Measurements from ENCODE around the gene PLP1. TPM values are rescaled to one million over a fixed set of nuclear protein-coding genes. Genes with fewer than 3 reads are reported as not detected.

The PLP1 gene
- total and polyA plus RNA-seq, 2 of the 8 experiments (the other 6 are each of a cell fraction or from before 2014, with no cell fraction given) = 49.2 to 218 TPM

GRCh38 chrX:103779141-103779789 is 2.6 kb downstream of the PLP1 start:
- Histone ChIP-seq H4K5ac (ENCODE audit: insufficient read length, low read depth, low read length) (no peak overlapping the region), H3K36me3 (ENCODE audit: control insufficient read depth in 2 of 4, insufficient read depth in 4 of 4, low read length in 3 of 4) (peaks cover 0 to 55% (median 15%) of the 10 kb centered on the region in 4 experiments; a peak in 7 of 8 replicates), H3K4me2 (ENCODE audit: insufficient read depth in 1 of 2, low read depth in 2 of 2, low read length in 2 of 2) (no peak overlapping the region), H3K4me1 (replicated peaks in 1 of 4; ENCODE audit: control insufficient read depth in 3 of 4, insufficient read depth in 4 of 4, low read length in 3 of 4) (no peaks in the 10 kb centered on the region; a peak in 1 of 7 replicates), H4K20me1 (replicated peaks in 1 of 2; ENCODE audit: control insufficient read depth in 1 of 2, insufficient read depth in 2 of 2, low read length in 2 of 2) (no peaks in the 10 kb centered on the region), H3K23me2 (ENCODE audit: low read depth, low read length) (no peaks in the 10 kb centered on the region), H3K27ac (ENCODE audit: low read depth, low read length) (no peak overlapping the region), H2AFZ (ENCODE audit: low read length) (no peak overlapping the region), H3K23ac (ENCODE audit: insufficient read length) (no peak overlapping the region), H3K18ac (ENCODE audit: extremely low read depth, low read length) (no peak overlapping the region), H2BK120ac (replicated peaks; ENCODE audit: low read depth, low read length) (no peak overlapping the region), H3K56ac (replicated peaks; ENCODE audit: insufficient read length, low read depth, low read length) (no peak overlapping the region), H2BK12ac (ENCODE audit: low read depth, low read length) (no peak overlapping the region), H4K8ac (ENCODE audit: extremely low read depth, insufficient read depth, low read length) (no peak overlapping the region), H3K14ac (ENCODE audit: insufficient read length) (no peak overlapping the region), H2BK15ac (ENCODE audit: low read length) (no peak overlapping the region), H3K4ac (replicated peaks; ENCODE audit: insufficient read length, low read depth, low read length) (no peak overlapping the region), H3K9ac (replicated peaks in 1 of 4; ENCODE audit: extremely low read depth in 1 of 4, low read depth in 3 of 4, low read length in 3 of 4) (no peak overlapping the region), H3K79me2 (ENCODE audit: control insufficient read depth in 1 of 2, insufficient read depth in 2 of 2, low read length in 2 of 2) (no peaks in the 10 kb centered on the region), H2AK5ac (ENCODE audit: low read depth, low read length) (no peak overlapping the region), H4K91ac (replicated peaks; ENCODE audit: insufficient read length, low read length) (no peak overlapping the region), H3K27me3 (replicated peaks in 1 of 4; ENCODE audit: control insufficient read depth in 3 of 4, extremely low read depth in 1 of 4, insufficient read depth in 3 of 4, low read length in 3 of 4) (no peaks in the 10 kb centered on the region), H3K9me3 (ENCODE audit: insufficient read depth in 2 of 2, low read depth in 1 of 2, low read length in 1 of 2) (no peaks in the 10 kb centered on the region), H2BK20ac (ENCODE audit: low read length) (no peak overlapping the region), H3K79me1 (ENCODE audit: low read depth, low read length) (no peaks in the 10 kb centered on the region; the same call in 1 of the 2 replicates), H3K4me3 (ENCODE audit: extremely low read depth in 1 of 4, insufficient read depth in 2 of 4, low read depth in 3 of 4, low read length in 4 of 4) (no peak overlapping the region), H2BK5ac (ENCODE audit: low read depth, low read length) (no peak overlapping the region)
- ChIA-PET CTCF (ENCODE audit: partially characterized antibody) (interaction anchor here (1.5 kb wide), 1 partner anchor 40 kb away, joined by 3 read pairs; no protein-coding TSS in a partner anchor), POLR2A (ENCODE audit: partially characterized antibody) (interaction anchor here (1.1 to 2.0 kb wide), 2 partner anchors 9 to 20 kb away, joined by 3 to 9 read pairs; no protein-coding TSS in a partner anchor)
- no peak for DNase-seq (ENCODE audit: low read depth in 1 of 2, low spot score in 2 of 2)
- WGBS, 2 experiments (ENCODE audit: extremely low coverage in 1 of 2, insufficient coverage in 1 of 2, insufficient read length in 1 of 2, insufficient replicate concordance in 2 of 2, low coverage in 1 of 2, low lambda C conversion rate in 2 of 2, missing lambda C conversion rate in 1 of 2) = 91% methylated on average over 6 of the region's 6 CpGs; no CpG with 5 or more reads in 1 of the 2 experiments
- no peak for FAIRE-seq
- TF ChIP-seq RAD21 (IDR thresholded peaks at IDR 0.05 in 1 of 2, conservative IDR thresholded peaks at IDR 0.05 in 1 of 2; ENCODE audit: low read depth in 2 of 2, low read length in 2 of 2) (no peak), SRF (IDR thresholded peaks at IDR 0.05; ENCODE audit: low read depth, low read length) (no peak), ASH2L (IDR thresholded peaks at IDR 0.05; ENCODE audit: low read length) (no peak), SP2 (IDR thresholded peaks at IDR 0.05; ENCODE audit: low read length) (no peak), CEBPB (IDR thresholded peaks at IDR 0.05; ENCODE audit: low read depth, low read length) (no peak), EP300 (IDR thresholded peaks at IDR 0.05; ENCODE audit: borderline replicate concordance in 1 of 2, low read depth in 2 of 2, low read length in 2 of 2) (no peak), SIX5 (IDR thresholded peaks at IDR 0.05; ENCODE audit: low read depth, low read length) (no peak), CTCF (IDR thresholded peaks at IDR 0.05; ENCODE audit: control extremely low read depth in 1 of 3, insufficient read depth in 1 of 3, low read depth in 1 of 3, low read length in 3 of 3) (no peak), TCF12 (IDR thresholded peaks at IDR 0.05; ENCODE audit: low read depth, low read length) (no peak), GTF2F1 (IDR thresholded peaks at IDR 0.05; ENCODE audit: borderline replicate concordance, low read depth, low read length) (no peak)
